ENCODE measurements around the gene NFE2L2. TPM values are rescaled to one million over a fixed set of nuclear protein-coding genes. Genes with fewer than 3 reads are reported as not detected.

NFE2L2 gene
- total and polyA plus RNA-seq, 2 donors (not counting 3 experiments of a cell fraction or from before 2014, with no cell fraction given): 57.1 to 66.2 TPM

- Histone ChIP-seq H2AFZ (ENCODE audit: low read depth, low read length) (no peak overlapping the region), H4K20me1 (replicated peaks; ENCODE audit: control insufficient read depth, extremely low read depth, insufficient read depth, low read length) (no peaks in the 10 kb centered on the region), H3K27me3 (ENCODE audit: control insufficient read depth in 2 of 2, insufficient read depth in 2 of 2, low read length in 2 of 2) (no peaks in the 10 kb centered on the region), H3K9me1 (replicated peaks; ENCODE audit: control insufficient read depth, extremely low read depth, insufficient read depth, low read length) (no peaks in the 10 kb centered on the region), H3K9me3 (replicated peaks; ENCODE audit: control insufficient read depth, insufficient read depth, low read length) (no peaks in the 10 kb centered on the region), H3K36me3 (ENCODE audit: control insufficient read depth in 2 of 2, extremely low read depth in 1 of 2, insufficient read depth in 2 of 2, low read length in 2 of 2) (no peaks in the 10 kb centered on the region), H3K4me3 (replicated peaks in 1 of 3; ENCODE audit: insufficient read depth in 1 of 3, low read depth in 1 of 3, low read length in 3 of 3) (no peak overlapping the region), H3K4me1 (ENCODE audit: control insufficient read depth, extremely low read depth, insufficient read depth, low read length) (peaks cover 13% of the 10 kb centered on the region), H3K79me2 (ENCODE audit: control insufficient read depth, insufficient read depth, low read length) (peaks cover 6% of the 10 kb centered on the region), H3K4me2 (ENCODE audit: insufficient read depth, low read length) (no peak overlapping the region), H3K9ac (replicated peaks; ENCODE audit: extremely low read depth, insufficient read depth, low read length) (no peak overlapping the region), H3K27ac (ENCODE audit: insufficient read depth, low read depth, low read length) (no peak overlapping the region)
- intact Hi-C loops (cut with micrococcal nuclease): loop anchor here (5.0 kb wide), 1 partner anchor 333 kb away; no protein-coding TSS in a partner anchor
- BruUV-seq (replicated peaks): no TSS peak
- ChIA-PET POLR2A (interaction anchor here (0.7 kb wide), 1 partner anchor 482 kb away, joined by 5 read pairs; no protein-coding TSS in a partner anchor), CTCF (no interaction called here)
- dilution Hi-C loops (cut with MboI; ENCODE audit: extremely low pct_ligation_motif_present, low sequenced_read_pairs): no loop called here
- DNase-seq (ENCODE audit: low read depth, low spot score) (no peak), FAIRE-seq (no peak)
- TF ChIP-seq POLR2AphosphoS5 (IDR thresholded peaks at IDR 0.05; ENCODE audit: insufficient read depth, low read depth, low read length): no peak
- TF ChIP-seq, protein P1, sequence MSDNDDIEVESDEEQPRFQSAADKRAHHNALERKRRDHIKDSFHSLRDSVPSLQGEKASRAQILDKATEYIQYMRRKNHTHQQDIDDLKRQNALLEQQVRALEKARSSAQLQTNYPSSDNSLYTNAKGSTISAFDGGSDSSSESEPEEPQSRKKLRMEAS (IDR thresholded peaks at IDR 0.05; ENCODE audit: insufficient read depth, insufficient read length): no peak
- no peak for TF ChIP-seq GATA2 (IDR thresholded peaks at IDR 0.05; ENCODE audit: insufficient read depth, insufficient read length, low read depth, low read length)
- no peak for TF ChIP-seq EZH2 (IDR thresholded peaks at IDR 0.05; ENCODE audit: borderline replicate concordance, low read depth, low read length, severe bottlenecking)
- no peak for TF ChIP-seq JUN (IDR thresholded peaks at IDR 0.05; ENCODE audit: borderline replicate concordance, insufficient read depth, insufficient read length, low read depth)
- TF ChIP-seq POLR2A (IDR thresholded peaks at IDR 0.05; ENCODE audit: low read depth, low read length): no peak
- no peak for TF ChIP-seq FOS (IDR thresholded peaks at IDR 0.05; ENCODE audit: borderline replicate concordance, insufficient read depth, low read length)
- TF ChIP-seq CTCF (IDR thresholded peaks at IDR 0.05; ENCODE audit: extremely low read depth in 1 of 2, insufficient read depth in 1 of 2, low read depth in 1 of 2, low read length in 2 of 2): no peak
- TF ChIP-seq MYC (IDR thresholded peaks at IDR 0.05; ENCODE audit: low read depth, low read length): no peak
Measured at GRCh38 chr2:177268901-177269300, 4.4 kb upstream of the NFE2L2 start.
